Measurements from ENCODE around the gene LCE6A.

DNA sequence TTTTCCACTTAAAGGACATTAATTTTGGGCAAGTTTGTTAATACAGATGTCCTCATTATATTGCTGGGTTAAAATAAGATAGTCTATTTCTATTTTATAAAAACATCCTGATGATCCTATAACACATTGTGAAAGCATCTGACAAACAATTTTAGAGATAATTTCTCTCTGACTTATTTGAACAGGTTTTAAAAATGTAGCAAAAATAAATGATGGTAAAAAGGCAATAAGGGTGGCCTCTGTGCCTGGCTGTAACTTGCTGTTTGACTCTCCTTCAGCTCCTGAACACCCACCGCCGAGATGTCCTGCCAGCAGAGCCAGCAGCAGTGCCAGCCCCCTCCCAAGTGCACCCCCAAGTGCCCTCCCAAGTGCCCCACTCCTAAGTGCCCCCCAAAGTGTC, 15.5 kb upstream of the LCE6A start, which contains the start of gene LCE1A:
- TF ChIP-seq CTCF (IDR thresholded peaks at IDR 0.05; ENCODE audit: poor library complexity), result no peak
- no peak for TF ChIP-seq EZH2 (IDR thresholded peaks at IDR 0.05; ENCODE audit: borderline replicate concordance)
- TF ChIP-seq EZH2phosphoT487 (IDR thresholded peaks at IDR 0.05; ENCODE audit: low read depth, severe bottlenecking, unreplicated experiment), result no peak
